Activated CD4-positive, alpha-beta memory T cell treated with anti-CD3 and anti-CD28 coated beads, Interleukin-2, amount 10 ng/mL, durations not matched to agents 7 days and 5 days (primary cell): ENCODE results near the gene IQSEC3. TPM values are rescaled to one million over a fixed set of nuclear protein-coding genes. Genes with fewer than 3 reads are reported as not detected.

ENCODE experiments used
- CTCF ChIA-PET: fragments of 350-600 bp; sonication (Branson Sonifier 250); formaldehyde crosslinking; loops from one replicate; lab custom pipeline; 2021; ENCODE audit warnings: antibody characterized with exemption, inconsistent platforms; lab: Charles Lee
- POLR2A ChIA-PET: fragments of 350-600 bp; sonication (Branson Sonifier 250); formaldehyde crosslinking; loops from one replicate; lab custom pipeline; 2021; ENCODE audit warnings: antibody characterized with exemption; lab: Charles Lee
- DNase-seq: peaks from one replicate; pipeline ENCODE4 v3.0.0-alpha.2; 2020
- H3K27ac Mint-ChIP-seq: one replicate; pipeline ENCODE4 v1.8.0; 2021; ENCODE audit warnings: mild to moderate bottlenecking, mixed read lengths
- H3K27me3 Mint-ChIP-seq: one replicate; pipeline ENCODE4 v1.8.0; 2021; ENCODE audit warnings: mixed read lengths
- H3K36me3 Mint-ChIP-seq: one replicate; pipeline ENCODE4 v1.8.0; 2021; ENCODE audit warnings: low read depth, mixed read lengths
- H3K4me1 Mint-ChIP-seq: one replicate; pipeline ENCODE4 v1.8.0; 2021; ENCODE audit warnings: mixed read lengths
- H3K4me3 Mint-ChIP-seq: one replicate; pipeline ENCODE4 v1.8.0; 2021; ENCODE audit warnings: mild to moderate bottlenecking, mixed read lengths
- H3K9me3 Mint-ChIP-seq: one replicate; pipeline ENCODE4 v1.8.0; 2021; ENCODE audit warnings: mixed read lengths
- total RNA-seq, 2 experiments: library from RNA; stranded (reverse); gene quantifications; one replicate each; pipeline ENCODE4 v1.2.3, GENCODE V29; 2021

Gene IQSEC3
- total RNA-seq, 2 experiments from 2014 or later: 0.10 to 0.33 TPM

DNA sequence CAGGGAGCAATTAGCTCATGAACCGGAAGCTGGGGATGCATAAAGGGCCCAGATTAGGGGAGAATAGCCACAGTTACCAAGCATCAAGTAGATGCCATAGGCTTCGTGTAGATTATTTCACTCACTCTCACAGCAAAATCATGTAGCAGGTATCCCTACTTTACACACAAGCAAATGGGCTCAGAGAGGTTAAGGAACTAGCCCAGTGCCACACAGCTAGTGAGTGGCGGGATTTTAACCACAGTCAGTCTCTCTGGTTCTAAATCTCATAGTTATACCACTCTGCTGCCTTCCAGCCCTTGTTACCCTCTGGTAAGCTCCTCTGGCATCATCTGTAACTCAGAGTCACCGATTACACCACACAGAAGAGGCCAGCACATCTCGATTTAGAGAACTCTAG is 49.0 kb downstream of the IQSEC3 start:
- Mint-ChIP-seq H3K9me3 (no peaks in the 10 kb centered on the region), H3K4me3 (no peak overlapping the region), H3K36me3 (no peaks in the 10 kb centered on the region), H3K4me1 (no peaks in the 10 kb centered on the region), H3K27ac (no peak overlapping the region), H3K27me3 (peaks cover 11% of the 10 kb centered on the region)
- CTCF ChIA-PET: no interaction called here
- POLR2A ChIA-PET: no interaction called here
- DNase-seq: no peak

DNA sequence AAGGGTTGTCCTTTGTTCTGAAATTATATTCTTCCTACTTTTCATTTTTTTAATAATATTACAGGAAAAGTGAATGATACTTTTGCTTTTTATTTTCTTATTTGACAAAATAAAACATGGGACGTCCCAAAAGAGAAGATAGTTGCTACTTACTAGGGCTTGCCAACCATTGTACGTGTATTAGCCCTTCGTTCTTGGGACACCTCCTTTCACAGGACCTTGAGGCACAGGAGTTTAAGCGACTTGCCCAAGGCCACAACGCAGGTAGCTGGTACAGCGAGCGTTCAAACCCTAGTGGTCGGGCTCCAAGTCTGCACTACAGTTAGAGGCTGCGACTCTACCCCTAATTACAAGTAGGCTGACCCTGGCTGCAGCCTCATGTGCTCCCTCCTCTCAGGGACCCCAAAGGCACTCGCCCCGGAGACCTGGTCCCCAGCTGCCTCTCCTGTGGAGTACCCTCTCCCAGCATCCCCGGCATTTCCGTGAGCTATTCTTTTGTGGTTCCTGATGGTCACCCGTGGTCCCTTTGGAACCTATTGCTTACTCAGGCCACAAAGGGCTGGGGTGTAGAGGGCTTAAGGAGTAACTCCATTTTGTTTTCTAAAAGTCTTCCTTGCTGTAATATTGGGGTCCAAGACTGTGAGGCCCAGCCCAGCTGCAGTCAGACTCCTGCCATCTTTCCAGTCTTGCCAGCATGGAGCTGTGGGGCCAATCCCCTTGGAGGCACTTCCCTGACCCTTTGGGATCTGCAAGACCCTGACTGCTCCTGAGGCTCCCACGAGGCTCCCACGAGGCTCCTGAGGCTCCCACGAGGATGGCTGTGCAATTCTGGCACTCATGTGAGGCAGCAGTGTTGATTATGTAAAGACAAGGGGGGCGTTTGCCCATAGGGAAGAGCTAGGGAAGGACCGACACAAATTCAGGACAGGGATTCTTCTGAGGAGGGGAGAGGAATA is 49.7 kb downstream of the IQSEC3 start:
- Mint-ChIP-seq H3K4me1 (no peaks in the 10 kb centered on the region), H3K4me3 (no peak overlapping the region), H3K27ac (no peak overlapping the region), H3K27me3 (peaks cover 10% of the 10 kb centered on the region), H3K36me3 (no peaks in the 10 kb centered on the region), H3K9me3 (no peaks in the 10 kb centered on the region)
- CTCF ChIA-PET: no interaction called here
- DNase-seq: no peak
- POLR2A ChIA-PET: no interaction called here

DNA sequence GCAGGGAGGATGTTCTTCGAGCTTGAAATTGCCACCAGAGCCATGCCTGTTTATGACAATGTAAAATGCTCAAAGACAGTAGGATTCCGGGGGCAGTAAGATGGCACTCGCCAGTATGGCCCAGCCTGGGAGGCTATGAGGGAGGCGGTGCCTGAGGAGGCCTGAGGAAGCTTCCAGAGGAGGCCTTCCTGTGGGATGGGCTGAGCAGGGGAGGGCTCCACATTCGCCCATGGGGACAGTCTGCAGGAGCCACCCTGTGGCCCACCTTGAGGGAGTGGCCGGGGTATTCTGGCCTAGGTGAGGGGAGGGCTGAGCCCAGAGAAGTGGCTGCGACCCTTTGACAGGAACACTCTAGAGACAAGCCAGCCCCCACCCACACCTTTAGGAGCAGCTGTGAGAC is 50.7 kb downstream of the IQSEC3 start:
- no peaks in the 10 kb centered on the region for H3K9me3 Mint-ChIP-seq
- ChIA-PET POLR2A (no interaction called here), CTCF (no interaction called here)
- H3K36me3 Mint-ChIP-seq: no peaks in the 10 kb centered on the region
- no peaks in the 10 kb centered on the region for H3K4me1 Mint-ChIP-seq
- no peak overlapping the region for H3K27ac Mint-ChIP-seq
- DNase-seq: no peak
- H3K4me3 Mint-ChIP-seq: no peak overlapping the region
- H3K27me3 Mint-ChIP-seq: peaks cover 6% of the 10 kb centered on the region

DNA sequence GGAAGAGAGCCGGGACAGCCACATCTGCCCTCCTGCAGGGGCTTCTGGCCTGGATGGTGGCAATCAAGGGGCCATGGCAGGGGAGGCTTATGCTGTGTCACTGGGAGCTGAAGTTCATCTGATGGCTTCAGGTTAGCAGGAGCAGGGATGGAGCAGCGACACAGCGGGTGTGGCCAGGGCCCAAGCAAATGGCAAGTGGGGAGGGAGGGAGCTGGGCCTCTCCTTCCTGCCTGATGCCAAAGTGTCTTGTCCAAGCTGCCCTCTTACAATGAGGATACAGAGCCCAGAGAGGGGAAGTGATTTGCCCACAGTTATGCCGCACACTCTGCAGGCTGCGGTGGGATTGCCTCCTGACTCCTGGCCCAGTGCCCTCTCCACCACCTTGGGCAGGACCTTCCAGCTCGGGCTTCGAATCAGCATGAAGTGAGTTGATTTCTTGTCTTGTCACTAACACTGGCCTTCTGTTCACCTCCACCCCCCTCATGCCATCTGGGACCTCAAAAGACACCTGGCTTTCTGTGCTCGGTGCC is 51.3 kb downstream of the IQSEC3 start:
- CTCF ChIA-PET: no interaction called here
- POLR2A ChIA-PET: no interaction called here
- H3K4me3 Mint-ChIP-seq: no peak overlapping the region
- H3K27ac Mint-ChIP-seq: no peak overlapping the region
- peaks cover 6% of the 10 kb centered on the region for H3K27me3 Mint-ChIP-seq
- no peaks in the 10 kb centered on the region for H3K9me3 Mint-ChIP-seq
- H3K36me3 Mint-ChIP-seq: no peaks in the 10 kb centered on the region
- no peaks in the 10 kb centered on the region for H3K4me1 Mint-ChIP-seq
- DNase-seq: no peak

DNA sequence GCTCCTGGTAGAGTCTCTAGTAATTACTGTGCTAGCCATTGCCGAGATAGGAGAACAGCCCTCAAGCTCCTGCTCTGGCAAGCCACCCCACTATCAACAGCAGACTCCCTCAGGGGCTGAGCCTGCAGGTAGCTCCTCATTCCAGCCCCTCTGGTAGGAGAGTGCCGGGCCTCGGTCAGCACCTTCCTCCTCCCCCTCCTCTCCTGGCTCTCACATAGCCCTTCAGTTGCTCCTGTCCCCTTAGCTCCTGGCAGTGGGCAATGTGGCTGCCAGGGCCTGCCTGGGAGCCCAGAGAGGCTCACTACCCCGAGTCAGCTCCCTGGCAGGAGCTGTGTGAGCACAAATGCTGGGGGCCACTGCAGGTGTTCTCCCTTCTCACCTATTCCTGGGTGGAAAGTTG is 52.0 kb downstream of the IQSEC3 start:
- no peak overlapping the region for H3K27ac Mint-ChIP-seq
- H3K4me1 Mint-ChIP-seq: no peaks in the 10 kb centered on the region
- CTCF ChIA-PET: no interaction called here
- H3K36me3 Mint-ChIP-seq: no peaks in the 10 kb centered on the region
- POLR2A ChIA-PET: no interaction called here
- H3K27me3 Mint-ChIP-seq: peaks cover 6% of the 10 kb centered on the region
- no peaks in the 10 kb centered on the region for H3K9me3 Mint-ChIP-seq
- DNase-seq: no peak
- no peak overlapping the region for H3K4me3 Mint-ChIP-seq

DNA sequence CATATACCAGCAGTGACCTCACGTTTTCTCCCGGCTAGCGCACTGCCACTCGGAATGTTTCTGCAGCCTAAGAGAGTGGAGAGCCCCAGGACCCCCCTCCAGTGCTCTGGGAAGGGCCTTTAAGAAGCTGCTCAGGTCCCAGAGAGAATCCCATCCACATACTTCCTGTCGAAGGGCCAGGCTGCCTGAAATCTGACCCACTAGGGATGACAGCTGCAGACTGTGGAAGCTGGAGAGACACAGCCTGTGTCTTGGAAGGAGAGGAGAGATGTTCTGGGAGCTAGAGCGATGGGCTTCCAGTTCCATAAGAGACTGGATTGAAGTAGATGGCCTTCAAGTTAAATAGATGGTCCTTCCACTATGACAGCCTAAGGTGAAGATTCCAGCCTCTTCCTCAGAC is 54.4 kb downstream of the IQSEC3 start:
- no peaks in the 10 kb centered on the region for H3K9me3 Mint-ChIP-seq
- H3K4me3 Mint-ChIP-seq: no peak overlapping the region
- H3K27ac Mint-ChIP-seq: no peak overlapping the region
- H3K4me1 Mint-ChIP-seq: no peaks in the 10 kb centered on the region
- H3K36me3 Mint-ChIP-seq: no peaks in the 10 kb centered on the region
- H3K27me3 Mint-ChIP-seq: peaks cover 4% of the 10 kb centered on the region
- POLR2A ChIA-PET: no interaction called here
- CTCF ChIA-PET: no interaction called here
- no peak for DNase-seq

DNA sequence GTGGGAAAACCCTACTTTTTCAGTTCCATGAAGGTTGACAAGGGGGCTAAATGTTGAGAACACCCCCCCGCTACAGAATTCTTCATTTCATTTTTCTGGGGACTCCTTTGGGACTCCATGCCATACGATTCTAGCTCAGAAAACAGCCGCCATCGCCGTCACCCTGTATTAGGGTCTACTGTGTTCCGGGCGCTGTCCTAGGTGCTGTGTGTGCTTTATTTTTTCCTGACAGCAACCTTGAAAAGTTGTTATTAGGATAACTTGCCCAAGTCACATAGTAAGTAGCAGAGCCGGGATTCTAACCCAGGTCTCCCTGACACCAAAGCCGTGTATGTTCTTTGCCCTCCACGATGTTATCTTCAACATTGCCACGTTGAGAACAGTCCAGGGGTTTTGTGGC is 55.1 kb downstream of the IQSEC3 start:
- CTCF ChIA-PET: no interaction called here
- no peaks in the 10 kb centered on the region for H3K36me3 Mint-ChIP-seq
- no peaks in the 10 kb centered on the region for H3K9me3 Mint-ChIP-seq
- H3K4me3 Mint-ChIP-seq: no peak overlapping the region
- H3K27ac Mint-ChIP-seq: no peak overlapping the region
- POLR2A ChIA-PET: no interaction called here
- H3K4me1 Mint-ChIP-seq: no peaks in the 10 kb centered on the region
- H3K27me3 Mint-ChIP-seq: peaks cover 7% of the 10 kb centered on the region
- no peak for DNase-seq

DNA sequence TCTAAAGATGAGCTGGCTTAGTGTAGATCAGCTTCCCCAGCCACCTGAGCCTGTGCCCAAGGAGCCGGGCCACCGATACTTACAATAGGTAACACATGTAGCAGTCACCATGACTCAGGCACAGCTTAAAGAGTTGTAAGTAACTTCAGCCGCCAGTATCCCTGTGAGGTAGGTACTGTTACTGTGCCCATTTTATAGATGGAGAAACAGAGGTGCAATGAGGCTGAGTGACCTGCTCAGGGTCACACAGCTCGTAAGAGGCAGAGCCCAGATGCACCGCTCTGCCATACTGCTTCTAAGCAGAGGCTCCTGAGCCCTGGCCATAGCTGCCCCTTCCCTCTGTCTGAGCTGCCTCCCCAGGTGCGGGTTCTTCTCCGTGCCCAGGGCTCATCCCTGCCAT is 58.5 kb downstream of the IQSEC3 start:
- Mint-ChIP-seq H3K27me3 (peaks cover 13% of the 10 kb centered on the region), H3K27ac (no peak overlapping the region)

DNA sequence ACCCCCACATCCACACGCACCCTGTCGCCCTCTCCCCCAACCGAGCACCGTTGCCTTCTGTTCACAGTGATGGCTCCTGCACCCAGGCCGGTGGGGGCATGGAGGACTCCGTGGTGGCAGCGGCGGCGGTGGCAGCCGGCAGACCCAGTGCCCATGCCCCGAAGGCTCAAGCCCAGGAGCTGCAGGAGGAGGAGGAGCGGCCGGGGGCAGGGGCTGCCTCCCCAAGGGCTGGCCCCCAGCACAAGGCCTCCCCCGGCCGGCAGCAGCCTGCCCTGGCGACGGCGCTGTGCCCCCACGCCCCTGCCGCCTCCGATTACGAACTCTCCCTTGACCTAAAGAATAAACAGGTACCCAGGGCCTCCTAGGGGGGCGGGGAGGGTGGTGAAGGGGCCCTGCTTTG is 59.0 kb downstream of the IQSEC3 start:
- H3K4me3 Mint-ChIP-seq: no peak overlapping the region
- no peaks in the 10 kb centered on the region for H3K4me1 Mint-ChIP-seq
- ChIA-PET POLR2A (no interaction called here), CTCF (interaction anchor here (0.6 kb wide), 1 partner anchor 23 kb away, joined by 3 read pairs; no protein-coding TSS in a partner anchor)
- no peak for DNase-seq
- H3K9me3 Mint-ChIP-seq: no peaks in the 10 kb centered on the region
- no peak overlapping the region for H3K27ac Mint-ChIP-seq
- peaks cover 13% of the 10 kb centered on the region for H3K27me3 Mint-ChIP-seq
- no peaks in the 10 kb centered on the region for H3K36me3 Mint-ChIP-seq

More for the DNA sequence above, 58.5 kb downstream of the IQSEC3 start:
- H3K4me1 Mint-ChIP-seq: no peaks in the 10 kb centered on the region
- H3K9me3 Mint-ChIP-seq: no peaks in the 10 kb centered on the region
- CTCF ChIA-PET: interaction anchor here (0.6 kb wide), 1 partner anchor 23 kb away, joined by 3 read pairs; no protein-coding TSS in a partner anchor
- POLR2A ChIA-PET: no interaction called here
- no peak overlapping the region for H3K4me3 Mint-ChIP-seq
- H3K36me3 Mint-ChIP-seq: no peaks in the 10 kb centered on the region
- DNase-seq: no peak

DNA sequence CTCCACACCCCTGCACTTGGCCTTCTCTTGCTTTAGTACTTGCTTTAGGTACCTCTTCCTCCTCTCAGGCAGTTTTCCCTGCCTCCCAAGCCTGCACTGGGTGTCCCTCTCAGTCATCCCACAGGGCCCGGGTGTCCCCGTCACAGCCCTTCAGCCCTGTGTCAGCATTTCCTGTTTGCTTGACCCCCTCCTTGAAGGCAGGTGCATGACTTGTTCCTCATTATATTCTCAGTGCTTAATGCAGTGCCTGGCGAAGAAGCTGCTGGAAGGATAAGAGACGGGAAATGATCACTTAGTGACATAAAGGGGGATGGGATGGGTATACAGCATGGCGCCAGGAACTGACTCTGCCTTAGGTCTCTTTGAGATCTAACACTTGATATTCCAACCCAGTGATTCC is 61.5 kb downstream of the IQSEC3 start:
- DNase-seq: no peak
- ChIA-PET CTCF (no interaction called here), POLR2A (no interaction called here)
- H3K9me3 Mint-ChIP-seq: no peaks in the 10 kb centered on the region
- no peak overlapping the region for H3K27ac Mint-ChIP-seq
- H3K36me3 Mint-ChIP-seq: no peaks in the 10 kb centered on the region
- peaks cover 13% of the 10 kb centered on the region for H3K27me3 Mint-ChIP-seq
- no peaks in the 10 kb centered on the region for H3K4me1 Mint-ChIP-seq
- H3K4me3 Mint-ChIP-seq: no peak overlapping the region

DNA sequence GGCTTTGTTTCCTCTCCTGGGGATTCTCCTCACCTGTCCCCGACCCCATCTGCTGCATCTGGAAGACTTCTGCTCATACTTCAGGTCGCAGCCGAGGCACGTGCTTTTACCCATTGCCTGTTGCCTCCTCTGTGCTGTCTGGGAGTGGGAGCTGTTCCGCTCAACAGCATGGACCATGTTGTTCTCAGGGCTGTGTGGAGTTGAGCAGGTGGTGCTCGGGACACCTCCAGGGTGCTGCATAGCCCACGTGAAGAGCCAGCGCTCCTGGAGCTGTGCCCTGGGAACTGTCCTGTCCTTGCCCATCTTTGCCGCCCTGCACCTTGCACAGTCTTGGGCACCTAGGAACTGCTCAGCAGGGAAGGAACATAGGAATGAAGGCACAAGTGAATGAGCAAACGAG is 62.4 kb downstream of the IQSEC3 start:
- Mint-ChIP-seq H3K4me1 (no peaks in the 10 kb centered on the region), H3K27ac (no peak overlapping the region), H3K27me3 (peaks cover 15% of the 10 kb centered on the region), H3K4me3 (no peak overlapping the region), H3K9me3 (no peaks in the 10 kb centered on the region), H3K36me3 (no peaks in the 10 kb centered on the region)
- CTCF ChIA-PET: no interaction called here
- no peak for DNase-seq
- POLR2A ChIA-PET: no interaction called here

DNA sequence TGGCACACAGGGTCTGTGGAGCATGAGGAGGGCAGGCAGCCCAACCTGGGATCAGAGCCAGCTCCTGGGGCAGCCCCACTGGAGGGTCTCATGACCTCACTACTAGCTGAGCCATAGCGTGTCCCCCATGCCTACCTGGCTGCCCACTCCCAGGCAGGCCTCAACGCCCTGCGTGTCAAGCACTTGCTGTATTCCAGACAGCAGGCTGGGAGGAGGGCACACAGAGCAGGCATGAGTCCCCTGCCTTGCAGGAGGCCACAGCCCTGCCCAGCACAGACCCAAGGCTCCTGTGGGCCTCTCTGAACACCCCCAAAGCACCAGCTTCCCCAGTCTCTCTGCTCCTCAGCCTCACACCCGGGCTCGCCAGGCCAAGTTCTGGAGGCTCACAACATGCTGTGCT is 64.0 kb downstream of the IQSEC3 start:
- POLR2A ChIA-PET: interaction anchor here (0.6 kb wide), 1 partner anchor 22 kb away, joined by 3 read pairs; no protein-coding TSS in a partner anchor
- no peak overlapping the region for H3K27ac Mint-ChIP-seq
- H3K4me1 Mint-ChIP-seq: no peaks in the 10 kb centered on the region
- H3K9me3 Mint-ChIP-seq: no peaks in the 10 kb centered on the region
- CTCF ChIA-PET: no interaction called here
- no peak for DNase-seq
- H3K36me3 Mint-ChIP-seq: no peaks in the 10 kb centered on the region
- H3K4me3 Mint-ChIP-seq: no peak overlapping the region
- peaks cover 15% of the 10 kb centered on the region for H3K27me3 Mint-ChIP-seq

DNA sequence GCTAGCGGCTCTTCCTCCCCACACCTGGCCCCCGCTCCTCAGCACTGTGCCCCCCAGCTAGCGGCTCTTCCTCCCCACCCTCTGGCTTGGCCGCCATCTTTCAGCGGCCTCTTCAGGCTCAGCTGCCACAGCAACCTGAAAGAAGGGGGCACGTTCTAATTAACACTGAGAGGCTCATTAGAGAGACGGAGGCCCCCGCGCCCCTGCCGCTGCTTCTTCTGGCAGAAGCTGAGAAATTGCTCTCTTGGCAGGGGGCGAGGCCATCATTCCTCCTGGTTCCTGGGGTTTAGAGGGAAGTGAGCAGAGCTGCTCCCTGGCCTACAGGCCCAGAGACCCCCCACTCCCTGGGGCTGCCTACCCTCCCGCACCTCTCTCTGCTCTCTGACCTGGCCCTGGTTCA is 64.4 kb downstream of the IQSEC3 start:
- Mint-ChIP-seq H3K27ac (no peak overlapping the region), H3K4me3 (no peak overlapping the region), H3K36me3 (no peaks in the 10 kb centered on the region), H3K27me3 (peaks cover 15% of the 10 kb centered on the region), H3K4me1 (no peaks in the 10 kb centered on the region), H3K9me3 (no peaks in the 10 kb centered on the region)
- POLR2A ChIA-PET: interaction anchor here (0.6 kb wide), 1 partner anchor 23 kb away, joined by 3 read pairs; no protein-coding TSS in a partner anchor
- no peak for DNase-seq
- CTCF ChIA-PET: no interaction called here
